Breast epithelium (tissue), 4 donors: Measurements from ENCODE around the gene FRS2. TPM values are rescaled to one million over a fixed set of nuclear protein-coding genes. Genes with fewer than 3 reads are reported as not detected.
A peak's percentile ranks its signal among the peaks of the same experiment; 100 is the strongest.

Experiments
- DNase-seq, 2 donors: peaks; one replicate each; pipeline ENCODE4 v3.0.0-alpha.2; 2019; ENCODE audit warnings: low spot score in 2 of 2
- H3K27ac ChIP-seq, 2 donors: fragments of 200-600 bp; sonication (generic) in 1 of 2; one replicate each; pipeline ENCODE4 v1.5.1; 2016 to 2019; ENCODE audit warnings: mild to moderate bottlenecking in 1 of 2
- H3K27me3 ChIP-seq, 2 donors: fragments of 200-600 bp; sonication (generic) in 1 of 2; one replicate each; pipeline versions ENCODE4 v1.5.1 to v1.6.0; 2017 to 2019; ENCODE audit warnings: control low read depth in 1 of 2, mild to moderate bottlenecking in 1 of 2
- H3K36me3 ChIP-seq: fragments of 200-600 bp; one replicate; pipeline ENCODE4 v1.5.1; 2019
- H3K4me1 ChIP-seq, 2 donors: fragments of 200-600 bp; sonication (generic); one replicate each; pipeline ENCODE4 v1.5.1; 2016 to 2019; ENCODE audit warnings: control low read depth in 1 of 2
- H3K4me3 ChIP-seq, 3 donors: fragments of 200-600 bp; sonication (generic); 1 replicate in 2 of 3; 2 replicates in 1 of 3; pipeline ENCODE4 v1.5.1; 2016 to 2019; ENCODE audit warnings: mild to moderate bottlenecking in 3 of 3, moderate library complexity in 2 of 3
- H3K9me3 ChIP-seq, 2 donors: fragments of 200-600 bp; sonication (generic) in 1 of 2; one replicate each; pipeline ENCODE4 v1.5.1; 2016 to 2019; ENCODE audit warnings: control low read depth in 1 of 2
- POLR2A ChIP-seq: fragments of 450-650 bp; IDR thresholded peaks from one replicate; pipeline ENCODE4 v1.6.1; 2016; ENCODE audit warnings: antibody characterized with exemption, mild to moderate bottlenecking, moderate library complexity
- POLR2AphosphoS5 ChIP-seq, 3 donors: sonication (generic); formaldehyde crosslinking; IDR thresholded peaks; one replicate each; pipeline ENCODE4 v1.6.1; 2017; ENCODE audit warnings: antibody characterized with exemption in 3 of 3
- intact Hi-C: fragments of 100-400 bp; cut with DNase I; formaldehyde crosslinking; loops from one replicate; pipeline ENCODE4 v1.15.1; 2023; ENCODE audit warnings: low total_unique reads
- total RNA-seq, 3 donors: library from RNA; depleted of rRNA; stranded (reverse); fragments of >200 nt; gene quantifications; one replicate each; pipeline ENCODE4 v1.1.0, GENCODE V29; 2016
- TF ChIP-seq, protein P1 (sequence below), 3 donors: fragments of 450-650 bp; IDR thresholded peaks; one replicate each; pipeline ENCODE4 v1.5.1; 2016 to 2017; ENCODE audit warnings: antibody characterized with exemption in 3 of 3, mild to moderate bottlenecking in 3 of 3, moderate library complexity in 3 of 3

FRS2 gene
- total RNA-seq, 3 donors from 2014 or later = 54.9 to 125 (median 72.4) TPM

DNA sequence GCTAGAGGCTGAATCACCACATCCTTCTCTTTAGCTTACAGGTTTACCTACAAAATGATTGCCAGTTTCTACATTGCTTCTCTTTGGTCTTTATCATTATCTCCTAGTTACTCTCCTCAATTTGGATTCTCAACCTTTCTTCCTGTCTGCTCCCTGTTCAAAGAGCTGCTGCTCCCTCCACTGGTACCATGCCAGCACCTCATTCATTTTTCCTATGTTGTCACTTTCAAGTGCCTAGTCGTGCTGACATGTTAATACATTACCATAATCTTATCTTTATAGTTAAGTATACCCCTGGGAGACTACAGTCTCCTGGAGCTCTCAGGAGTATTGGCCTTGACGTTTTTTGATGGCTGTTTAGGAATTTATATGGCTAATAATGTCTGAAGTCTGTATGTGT, 14.2 kb downstream of the FRS2 start:
- DNase-seq = no peak
- H3K4me3 ChIP-seq = no peak overlapping the region
- TF ChIP-seq POLR2AphosphoS5 (IDR thresholded peaks at IDR 0.05) (no peak), POLR2A (no peak)
- TF ChIP-seq, protein P1, sequence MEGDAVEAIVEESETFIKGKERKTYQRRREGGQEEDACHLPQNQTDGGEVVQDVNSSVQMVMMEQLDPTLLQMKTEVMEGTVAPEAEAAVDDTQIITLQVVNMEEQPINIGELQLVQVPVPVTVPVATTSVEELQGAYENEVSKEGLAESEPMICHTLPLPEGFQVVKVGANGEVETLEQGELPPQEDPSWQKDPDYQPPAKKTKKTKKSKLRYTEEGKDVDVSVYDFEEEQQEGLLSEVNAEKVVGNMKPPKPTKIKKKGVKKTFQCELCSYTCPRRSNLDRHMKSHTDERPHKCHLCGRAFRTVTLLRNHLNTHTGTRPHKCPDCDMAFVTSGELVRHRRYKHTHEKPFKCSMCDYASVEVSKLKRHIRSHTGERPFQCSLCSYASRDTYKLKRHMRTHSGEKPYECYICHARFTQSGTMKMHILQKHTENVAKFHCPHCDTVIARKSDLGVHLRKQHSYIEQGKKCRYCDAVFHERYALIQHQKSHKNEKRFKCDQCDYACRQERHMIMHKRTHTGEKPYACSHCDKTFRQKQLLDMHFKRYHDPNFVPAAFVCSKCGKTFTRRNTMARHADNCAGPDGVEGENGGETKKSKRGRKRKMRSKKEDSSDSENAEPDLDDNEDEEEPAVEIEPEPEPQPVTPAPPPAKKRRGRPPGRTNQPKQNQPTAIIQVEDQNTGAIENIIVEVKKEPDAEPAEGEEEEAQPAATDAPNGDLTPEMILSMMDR (IDR thresholded peaks at IDR 0.05) = no peak
- no peaks in the 10 kb centered on the region for H3K36me3 ChIP-seq
- H3K27ac ChIP-seq = no peak overlapping the region
- peaks cover 6 to 13% of the 10 kb centered on the region in 2 donors for H3K9me3 ChIP-seq
- intact Hi-C loops = no loop called here
- H3K4me1 ChIP-seq = peaks cover 0 to 7% of the 10 kb centered on the region in 2 donors
- H3K27me3 ChIP-seq = no peaks in the 10 kb centered on the region

- no peaks in the 10 kb centered on the region for H3K36me3 ChIP-seq
- TF ChIP-seq POLR2AphosphoS5 (IDR thresholded peaks at IDR 0.05) (no peak), POLR2A (no peak)
- TF ChIP-seq, protein P1 (IDR thresholded peaks at IDR 0.05) = no peak
- intact Hi-C loops = no loop called here
- H3K4me3 ChIP-seq = no peak overlapping the region
- no peaks in the 10 kb centered on the region for H3K4me1 ChIP-seq
- peaks cover 6 to 13% of the 10 kb centered on the region in 2 donors for H3K9me3 ChIP-seq
- no peaks in the 10 kb centered on the region for H3K27me3 ChIP-seq
- H3K27ac ChIP-seq = peak overlapping the region; percentile 34 to 75
- DNase-seq = no peak
Observed at GRCh38 chr12:69490920-69491643, 20.9 kb downstream of the FRS2 start.

DNA sequence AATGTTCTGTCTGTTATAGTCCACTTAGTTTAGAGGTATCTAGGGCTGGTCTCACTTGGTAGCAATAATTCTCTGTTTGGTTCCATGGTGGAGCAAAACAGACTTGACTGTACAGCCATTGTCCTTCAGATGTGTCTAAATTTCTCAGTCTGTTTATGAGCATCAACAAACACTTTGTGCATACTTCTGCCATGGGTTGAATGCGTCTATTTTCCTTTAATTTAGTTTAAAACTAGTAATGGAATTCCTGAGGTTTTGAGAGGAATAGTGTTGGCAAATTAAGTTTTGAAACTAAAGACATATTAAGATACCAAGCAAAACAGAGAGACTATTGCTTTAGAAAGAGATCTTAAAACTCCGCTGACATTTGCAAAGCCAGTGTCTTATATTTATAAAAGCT, 22.6 kb downstream of the FRS2 start:
- Histone ChIP-seq H3K4me3 (no peak overlapping the region), H3K4me1 (no peaks in the 10 kb centered on the region), H3K27ac (peak overlapping the region in 1 of 2 donors; percentile 25), H3K27me3 (no peaks in the 10 kb centered on the region), H3K36me3 (no peaks in the 10 kb centered on the region), H3K9me3 (peaks cover 0 to 2% of the 10 kb centered on the region in 2 donors)
- TF ChIP-seq POLR2A (no peak), POLR2AphosphoS5 (IDR thresholded peaks at IDR 0.05) (no peak)
- TF ChIP-seq, protein P1 (IDR thresholded peaks at IDR 0.05) = no peak
- DNase-seq = no peak
- intact Hi-C loops = no loop called here

- H3K4me1 ChIP-seq = no peaks in the 10 kb centered on the region
- no peaks in the 10 kb centered on the region for H3K27me3 ChIP-seq
- no peak overlapping the region for H3K4me3 ChIP-seq
- intact Hi-C loops = no loop called here
- H3K27ac ChIP-seq = no peak overlapping the region
- DNase-seq = no peak
- H3K36me3 ChIP-seq = no peaks in the 10 kb centered on the region
- H3K9me3 ChIP-seq = no peaks in the 10 kb centered on the region
- TF ChIP-seq, protein P1 (IDR thresholded peaks at IDR 0.05) = no peak
- TF ChIP-seq POLR2AphosphoS5 (IDR thresholded peaks at IDR 0.05) (no peak), POLR2A (no peak)
Observed at GRCh38 chr12:69495071-69495470, 24.9 kb downstream of the FRS2 start.

GRCh38 chr12:69497308-69498026, 27.3 kb downstream of the FRS2 start:
- Histone ChIP-seq H3K4me3 (no peak overlapping the region), H3K9me3 (no peaks in the 10 kb centered on the region), H3K27ac (peak overlapping the region in 1 of 2 donors; percentile 12), H3K4me1 (peaks cover 0 to 3% of the 10 kb centered on the region in 2 donors), H3K36me3 (no peaks in the 10 kb centered on the region), H3K27me3 (no peaks in the 10 kb centered on the region)
- TF ChIP-seq POLR2AphosphoS5 (IDR thresholded peaks at IDR 0.05) (no peak), POLR2A (no peak)
- TF ChIP-seq, protein P1 (IDR thresholded peaks at IDR 0.05) = no peak
- intact Hi-C loops = no loop called here
- no peak for DNase-seq
